IPS DF 19.7 (cell line): ENCODE measurements around the gene UPP1.

ENCODE experiments used
- DNase-seq: peaks from one replicate; pipeline ENCODE4 v3.0.0-alpha.2; 2013; ENCODE audit warnings: low read depth, low spot score

Gene UPP1

GRCh38 chr7:48085433-48085791 lies 3.7 kb upstream of the UPP1 start:
- no peak for DNase-seq

DNA sequence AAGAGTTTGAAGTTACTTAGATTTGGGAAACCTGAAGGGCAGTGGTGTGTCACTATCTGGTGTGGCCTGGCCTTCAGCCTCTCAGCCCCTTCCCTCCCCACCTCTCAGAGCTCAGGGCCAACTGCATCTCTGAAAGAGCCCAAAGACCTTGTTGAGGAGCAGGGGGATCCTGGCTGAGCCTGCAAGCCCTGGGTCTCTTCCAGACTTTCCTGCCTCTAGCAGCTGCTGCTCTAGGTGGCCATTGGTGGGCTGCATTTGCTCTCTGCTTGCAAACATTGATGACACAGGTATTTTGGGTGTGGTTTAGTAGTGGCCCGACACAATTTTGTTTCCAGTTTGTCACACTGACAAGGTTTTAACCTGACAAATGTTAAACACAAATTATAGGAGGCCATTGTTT lies 3.1 kb upstream of the UPP1 start:
- no peak for DNase-seq

DNA sequence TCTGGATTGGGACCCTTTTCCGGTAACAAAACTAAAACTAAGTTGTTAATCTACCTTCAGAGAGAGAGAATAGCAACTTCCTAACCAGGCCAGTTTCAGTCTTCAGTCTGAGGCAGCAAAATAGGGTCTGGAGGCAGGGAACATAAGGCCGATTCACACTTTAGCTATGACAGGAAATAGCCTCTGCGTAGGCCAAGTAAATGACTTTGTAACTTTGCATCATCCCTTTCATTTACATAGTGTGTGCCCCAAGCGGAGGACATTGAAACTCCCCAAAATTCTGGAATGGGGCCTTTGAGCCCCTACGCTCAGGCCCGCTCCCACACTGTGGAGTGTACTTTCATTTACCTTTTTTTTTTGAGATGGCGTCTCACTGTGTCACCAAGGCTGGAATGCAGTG lies 1.7 kb upstream of the UPP1 start:
- no peak for DNase-seq

- no peak for DNase-seq
These were observed 463 bp upstream of the UPP1 start for GRCh38 chr7:48088559-48089045.

DNA sequence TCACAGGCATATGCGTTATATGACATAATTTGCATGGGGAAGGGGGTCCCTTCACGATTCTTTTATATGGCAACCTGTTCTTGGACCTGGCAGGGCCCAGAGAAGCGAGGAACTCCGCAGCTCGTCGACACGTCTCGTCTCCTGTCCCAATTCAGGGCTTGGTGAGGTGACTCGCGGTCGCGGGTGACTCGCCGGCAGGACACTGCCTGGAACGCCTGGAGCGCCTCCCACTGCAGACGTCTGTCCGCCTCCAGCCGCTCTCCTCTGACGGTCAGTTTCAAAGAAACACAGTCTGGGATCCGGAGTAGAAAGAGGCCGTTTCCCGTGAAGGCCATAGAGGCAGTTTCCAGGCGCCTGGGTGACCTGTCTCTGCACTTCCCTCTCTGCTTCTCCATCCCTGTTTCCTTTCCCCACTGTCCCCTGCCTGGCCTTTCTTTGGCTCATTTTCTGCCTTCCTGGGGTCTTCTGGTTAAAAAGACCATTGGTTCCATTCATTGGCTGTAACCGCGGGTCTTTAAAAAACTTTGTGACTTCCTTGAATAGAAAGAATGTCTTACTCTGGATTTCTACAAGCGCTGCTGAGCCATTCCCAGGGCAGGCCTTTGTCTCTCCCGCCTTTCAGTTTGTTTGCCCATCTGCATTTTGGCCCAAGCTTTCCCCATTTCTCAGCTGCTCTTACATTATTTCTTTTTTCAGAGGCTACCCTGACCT lies 1.2 kb downstream of the UPP1 start:
- no peak for DNase-seq

DNA sequence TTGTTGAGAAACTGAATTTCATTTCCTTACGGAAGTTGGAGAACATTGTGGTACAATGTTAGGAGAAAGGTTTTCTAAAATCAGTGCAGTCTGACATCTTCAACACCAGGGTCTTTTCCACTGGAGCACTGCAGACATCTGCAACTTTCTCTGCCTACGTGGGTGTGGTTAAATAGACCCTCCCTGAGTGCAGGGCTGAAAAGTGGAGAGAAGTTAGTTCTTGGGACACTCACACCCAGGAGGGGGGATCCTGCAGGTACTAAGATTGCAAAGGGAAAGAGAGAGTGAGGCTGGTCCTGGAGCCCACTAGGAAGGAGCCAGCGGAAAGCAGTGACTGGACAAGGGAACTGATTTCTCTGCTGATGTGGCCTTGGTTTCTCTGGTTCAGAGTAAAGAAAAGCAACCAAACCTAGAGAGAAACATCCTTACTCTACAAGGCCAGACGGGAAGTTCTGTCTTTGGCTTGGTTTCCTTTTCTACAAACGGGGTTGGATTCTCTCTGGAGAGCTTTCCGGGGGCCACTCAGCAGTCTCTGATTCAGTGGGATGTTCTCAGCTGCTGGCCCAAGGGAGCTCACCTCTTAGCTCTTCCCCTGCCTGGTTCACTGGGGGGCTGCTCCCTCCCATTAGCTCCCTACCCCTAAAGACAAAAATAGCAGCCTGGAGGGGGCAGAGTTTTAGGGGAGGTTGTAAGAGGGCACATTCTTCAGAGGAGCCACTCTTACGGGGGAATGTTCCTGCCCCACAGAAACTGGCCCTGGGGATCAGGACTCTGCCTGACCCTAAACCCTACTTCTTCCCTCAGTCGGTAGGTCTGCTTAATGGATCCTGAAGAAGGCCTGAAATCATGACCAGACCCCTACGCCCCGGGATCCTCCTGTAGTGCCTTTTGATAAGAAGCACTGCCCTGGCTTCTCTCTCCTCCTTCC lies 2.7 kb downstream of the UPP1 start:
- DNase-seq = no peak

GRCh38 chr7:48094861-48095293 lies 5.8 kb downstream of the UPP1 start:
- no peak for DNase-seq

DNA sequence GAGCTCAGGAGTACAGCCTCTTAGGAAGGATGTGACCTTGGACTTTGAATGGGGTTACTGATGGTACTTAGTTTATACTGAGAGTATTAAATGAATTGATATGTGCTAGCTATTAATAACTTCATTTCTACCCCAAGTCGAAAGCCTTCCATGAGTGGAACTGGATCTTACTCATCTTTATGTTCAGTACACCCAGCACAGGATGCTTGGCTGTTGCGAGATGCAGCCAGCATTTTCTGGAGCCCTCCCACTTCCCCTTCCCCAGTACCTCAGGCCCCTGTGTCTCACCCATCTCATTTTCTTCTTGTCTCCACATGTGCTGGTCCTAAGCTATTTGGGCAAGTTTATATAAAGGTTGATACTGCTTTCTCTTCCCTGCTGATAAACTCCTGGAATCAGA lies 7.2 kb downstream of the UPP1 start:
- DNase-seq = no peak

- DNase-seq = no peak
These were observed 8.6 kb downstream of the UPP1 start for GRCh38 chr7:48097521-48098231.

GRCh38 chr7:48098846-48099245 lies 9.8 kb downstream of the UPP1 start:
- no peak for DNase-seq

DNA sequence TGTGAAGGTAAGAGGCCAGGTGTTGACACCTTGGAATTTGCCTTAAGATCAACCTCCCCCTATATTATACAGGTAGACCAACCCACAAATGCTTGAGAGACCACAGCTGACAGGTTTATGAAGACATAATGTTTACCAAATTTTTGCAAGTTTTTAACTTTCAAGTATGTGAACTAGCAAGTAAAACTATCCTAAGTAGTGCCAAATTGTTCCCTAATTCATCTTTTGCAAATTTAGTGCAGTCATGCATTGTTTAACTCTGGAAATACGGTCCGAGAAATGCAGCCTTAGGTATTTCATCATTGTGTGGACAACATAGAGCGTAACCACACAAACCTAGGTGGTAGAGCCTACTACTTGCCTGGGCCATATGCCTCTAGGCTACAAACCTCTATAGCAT lies 10.7 kb downstream of the UPP1 start:
- DNase-seq = no peak

- DNase-seq = no peak
These were observed 12.3 kb downstream of the UPP1 start for GRCh38 chr7:48101352-48101751.

GRCh38 chr7:48101968-48102367 lies 12.9 kb downstream of the UPP1 start:
- DNase-seq = no peak

DNA sequence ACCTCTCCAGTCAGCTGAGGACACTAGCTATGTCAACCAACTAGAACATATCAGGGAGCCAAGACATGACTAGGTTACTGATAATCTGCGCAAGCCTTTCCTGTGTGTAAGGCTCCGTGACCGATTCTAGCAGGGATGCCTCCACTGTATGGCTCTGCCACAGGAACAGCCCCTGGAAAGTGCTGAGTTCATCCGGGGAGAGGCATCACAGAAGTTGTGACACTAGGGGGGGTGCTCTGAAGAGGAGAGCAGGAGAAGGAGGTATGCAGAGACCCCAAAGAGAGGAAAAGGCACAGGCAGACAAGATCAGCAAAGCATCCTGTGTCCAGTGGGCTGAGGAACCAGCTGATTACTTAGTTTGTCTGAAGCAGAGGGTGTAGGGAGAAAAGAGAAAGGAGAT lies 13.5 kb downstream of the UPP1 start:
- DNase-seq = no peak

DNA sequence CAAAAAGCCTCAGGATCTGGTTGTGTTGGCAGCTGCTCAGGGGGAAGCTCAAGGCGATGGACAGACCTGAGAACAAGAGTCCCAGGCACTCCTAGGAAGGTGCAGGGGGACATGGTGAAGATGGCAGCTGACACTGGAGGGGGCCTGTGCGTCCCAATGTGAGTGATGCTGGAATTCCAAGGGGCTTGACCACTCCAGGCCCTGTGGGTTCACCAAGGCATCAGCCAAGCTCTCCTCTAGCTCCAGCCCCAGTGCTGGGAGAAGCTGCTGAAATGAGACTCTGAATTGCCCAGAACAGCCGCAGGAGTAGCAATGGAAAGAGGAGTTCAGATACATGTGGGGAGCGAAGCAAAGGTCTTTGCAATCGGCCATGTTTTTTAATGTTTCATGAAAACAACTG lies 16.0 kb downstream of the UPP1 start:
- DNase-seq = no peak

GRCh38 chr7:48106906-48107659 lies 18.0 kb downstream of the UPP1 start:
- no peak for DNase-seq

DNA sequence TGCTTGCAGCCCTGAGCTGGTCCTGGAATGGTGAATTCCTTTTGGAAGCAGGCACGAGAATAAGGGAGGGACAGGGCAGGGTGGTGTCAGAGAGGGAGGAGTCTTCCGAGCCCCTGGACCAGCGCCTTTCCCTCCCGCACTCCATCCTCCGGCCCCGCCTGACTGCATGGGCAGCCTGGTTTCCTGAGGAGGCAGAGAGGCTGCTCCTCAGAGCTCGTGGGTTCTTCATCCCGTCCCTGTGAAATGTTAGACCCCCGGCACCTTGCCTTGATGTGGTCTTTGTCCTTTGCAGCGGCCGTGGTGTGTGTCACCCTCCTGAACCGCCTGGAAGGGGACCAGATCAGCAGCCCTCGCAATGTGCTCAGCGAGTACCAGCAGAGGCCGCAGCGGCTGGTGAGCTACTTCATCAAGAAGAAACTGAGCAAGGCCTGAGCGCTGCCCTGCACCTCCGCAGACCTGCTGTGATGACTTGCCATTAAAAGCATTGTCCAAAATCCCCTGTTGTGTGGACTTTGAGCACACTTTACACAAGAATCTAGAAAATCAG lies 18.9 kb downstream of the UPP1 start:
- DNase-seq = no peak

DNA sequence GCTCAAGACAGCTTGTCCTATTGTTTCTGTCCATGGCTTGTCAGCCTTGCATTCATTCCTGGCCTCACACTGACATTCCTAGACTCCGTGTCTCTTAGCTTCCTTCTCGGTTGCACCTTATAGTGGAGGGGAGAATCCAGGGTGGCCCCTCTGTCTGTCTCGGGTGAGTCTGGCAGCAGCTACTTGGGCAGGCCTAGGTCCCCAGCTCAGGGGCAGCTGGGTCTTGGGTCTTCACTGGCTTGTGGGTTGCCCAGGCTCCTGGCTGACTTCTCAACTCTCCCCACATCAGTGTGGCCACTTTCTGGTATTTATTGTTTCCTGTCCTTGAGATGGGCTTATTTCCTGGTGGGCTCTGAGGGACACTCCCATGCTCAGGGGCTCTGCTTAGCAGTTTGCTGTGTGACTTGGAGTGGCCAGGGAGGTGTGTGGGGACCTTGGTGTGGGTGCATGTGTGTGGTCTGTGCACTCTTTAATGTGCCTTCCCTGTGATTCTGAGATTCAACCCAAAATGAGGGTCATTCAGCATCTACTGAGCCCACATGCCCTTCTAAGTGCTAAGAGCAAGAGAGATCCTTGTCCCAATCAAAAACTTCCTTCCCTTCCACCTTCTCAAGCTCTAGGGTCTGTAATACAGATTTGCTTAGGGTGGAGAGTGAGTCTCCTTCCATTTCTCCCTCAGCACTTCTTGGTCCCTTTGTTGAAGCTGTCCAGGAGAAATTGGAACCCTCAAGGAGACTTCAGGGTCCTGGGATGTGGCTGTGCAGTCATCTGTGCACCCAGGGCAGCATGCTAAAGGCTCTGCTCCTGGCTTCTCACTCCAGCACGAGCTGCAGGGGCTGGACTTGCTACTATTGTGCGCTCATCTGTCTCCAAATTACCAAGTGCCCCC lies 20.1 kb downstream of the UPP1 start:
- no peak for DNase-seq

DNA sequence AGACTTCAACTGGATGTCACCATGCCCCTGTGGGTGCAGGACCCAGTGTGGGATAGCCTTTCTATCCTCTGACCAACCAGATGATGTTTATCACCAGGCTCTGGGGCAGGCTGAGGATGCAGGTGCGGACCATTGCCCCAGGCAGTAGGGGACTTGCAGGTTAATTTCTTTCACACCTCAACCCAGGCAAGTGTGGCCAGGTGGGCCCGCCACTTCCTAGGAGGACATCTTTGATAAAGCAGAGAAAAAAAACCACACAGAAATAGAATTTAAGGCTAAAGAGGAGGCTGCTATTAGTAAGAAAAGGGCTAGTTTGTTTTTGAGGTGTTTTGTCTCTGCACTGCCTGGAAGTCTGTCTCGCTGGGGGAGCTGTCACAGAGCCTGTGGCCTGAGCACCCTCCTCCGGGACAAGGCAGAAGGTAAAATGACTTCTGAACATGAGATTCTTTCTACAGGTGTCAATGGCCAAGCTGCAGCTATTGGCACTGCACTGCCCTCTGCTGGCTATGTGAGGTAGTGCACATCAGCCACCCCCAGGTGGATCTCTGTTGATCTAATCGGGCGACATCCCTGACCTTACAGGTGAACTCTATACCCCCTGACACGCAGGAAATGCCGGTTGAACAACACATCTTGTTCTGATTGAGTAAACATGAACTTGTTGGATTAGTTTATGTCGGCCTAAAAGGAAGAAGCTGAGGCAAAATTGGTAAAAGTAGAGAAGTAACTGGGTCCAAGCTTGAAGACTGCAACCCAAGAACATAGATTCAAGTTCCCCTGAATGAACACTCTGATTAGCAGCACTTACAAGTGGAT lies 21.0 kb downstream of the UPP1 start:
- DNase-seq = no peak
